ENCODE measurements around the gene VPS36. TPM values are rescaled to one million over a fixed set of nuclear protein-coding genes. Genes with fewer than 3 reads are reported as not detected.
"Not testable (repeated sequence)": the region's sequence is repeated elsewhere in the genome, so short reads cannot be mapped to it uniquely, and the experiment has no call there.

The VPS36 gene
- total RNA-seq, 1 donor from 2014 or later, result 55.2 TPM

DNA sequence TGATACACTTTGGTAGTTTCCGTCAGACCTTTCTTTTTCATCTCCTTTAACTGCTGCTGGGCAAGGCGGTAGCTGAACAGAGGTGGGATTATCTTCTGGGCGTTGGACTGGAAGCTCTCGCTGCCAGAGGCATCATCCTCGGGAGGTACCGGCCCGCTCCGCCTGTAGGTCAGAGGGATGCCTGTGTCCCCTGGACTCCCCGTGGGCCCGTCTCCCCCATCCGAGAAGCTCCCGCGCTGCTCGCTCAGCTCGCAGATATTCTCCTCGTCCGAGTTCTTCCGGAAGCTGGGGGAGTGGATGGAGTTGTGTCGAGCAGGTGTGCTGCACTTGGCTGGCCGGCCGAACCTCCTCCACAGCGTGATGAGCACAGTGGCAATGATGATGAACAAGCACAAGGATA, 72.1 kb downstream of the VPS36 start:
- Mint-ChIP-seq H3K27ac (no peak overlapping the region), H3K27me3 (ENCODE audit: low read depth) (no peaks in the 10 kb centered on the region), H3K4me1 (peaks cover 4% of the 10 kb centered on the region), H3K4me3 (no peak overlapping the region), H3K9me3 (no peaks in the 10 kb centered on the region), H3K36me3 (no peaks in the 10 kb centered on the region)
- DNase-seq (ENCODE audit: low spot score in 2 of 2, unreplicated experiment in 2 of 2), result no peak
- TF ChIP-seq, protein P1, sequence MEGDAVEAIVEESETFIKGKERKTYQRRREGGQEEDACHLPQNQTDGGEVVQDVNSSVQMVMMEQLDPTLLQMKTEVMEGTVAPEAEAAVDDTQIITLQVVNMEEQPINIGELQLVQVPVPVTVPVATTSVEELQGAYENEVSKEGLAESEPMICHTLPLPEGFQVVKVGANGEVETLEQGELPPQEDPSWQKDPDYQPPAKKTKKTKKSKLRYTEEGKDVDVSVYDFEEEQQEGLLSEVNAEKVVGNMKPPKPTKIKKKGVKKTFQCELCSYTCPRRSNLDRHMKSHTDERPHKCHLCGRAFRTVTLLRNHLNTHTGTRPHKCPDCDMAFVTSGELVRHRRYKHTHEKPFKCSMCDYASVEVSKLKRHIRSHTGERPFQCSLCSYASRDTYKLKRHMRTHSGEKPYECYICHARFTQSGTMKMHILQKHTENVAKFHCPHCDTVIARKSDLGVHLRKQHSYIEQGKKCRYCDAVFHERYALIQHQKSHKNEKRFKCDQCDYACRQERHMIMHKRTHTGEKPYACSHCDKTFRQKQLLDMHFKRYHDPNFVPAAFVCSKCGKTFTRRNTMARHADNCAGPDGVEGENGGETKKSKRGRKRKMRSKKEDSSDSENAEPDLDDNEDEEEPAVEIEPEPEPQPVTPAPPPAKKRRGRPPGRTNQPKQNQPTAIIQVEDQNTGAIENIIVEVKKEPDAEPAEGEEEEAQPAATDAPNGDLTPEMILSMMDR (IDR thresholded peaks at IDR 0.05; ENCODE audit: unreplicated experiment), result no peak

DNA sequence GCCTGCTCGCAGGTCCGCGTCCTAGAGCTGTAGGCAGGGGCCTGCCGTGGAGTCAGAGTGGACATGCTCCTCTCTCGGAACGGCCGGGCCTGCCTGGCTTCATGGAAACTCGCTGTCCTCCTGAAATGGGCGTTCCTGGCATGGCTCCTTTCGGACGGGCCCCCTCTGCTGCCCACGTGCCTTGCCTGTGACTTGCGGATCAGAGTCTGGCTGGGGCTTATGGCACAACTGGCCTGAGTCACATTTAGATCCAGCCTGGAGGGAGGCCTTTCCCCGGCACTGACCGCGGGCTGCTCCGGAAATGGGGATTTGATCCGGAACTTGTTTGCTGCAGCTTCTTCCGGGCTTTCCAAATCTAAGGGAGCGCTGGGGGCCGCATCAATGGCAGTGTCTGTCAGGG, 72.5 kb downstream of the VPS36 start:
- Mint-ChIP-seq H3K4me3 (no peak overlapping the region), H3K9me3 (no peaks in the 10 kb centered on the region)

DNA sequence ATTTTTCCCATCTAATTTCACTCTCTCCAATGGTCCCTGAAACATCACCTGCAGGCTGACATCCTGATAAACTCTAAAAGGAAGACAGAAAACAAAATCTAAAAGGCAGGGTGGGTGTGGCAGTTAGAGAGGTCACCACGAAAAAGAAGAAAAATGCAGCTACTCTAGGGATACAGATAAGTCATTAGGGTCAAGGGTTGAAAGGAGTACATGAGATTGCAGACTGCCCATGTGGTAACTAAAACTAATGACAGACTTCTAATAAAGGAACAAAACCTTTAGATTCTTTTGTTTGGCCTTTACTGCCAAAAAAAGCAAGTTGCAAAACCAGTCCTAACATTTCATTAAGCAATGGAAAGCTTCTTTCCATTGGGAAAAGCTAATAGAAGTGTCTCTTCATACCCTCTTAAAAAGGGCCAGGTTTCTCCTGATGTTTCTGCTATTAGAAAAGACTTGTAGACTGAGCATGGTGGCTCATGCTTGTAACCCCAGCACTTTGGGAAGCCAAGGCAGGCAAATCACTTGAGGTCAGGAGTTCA, 75.5 kb downstream of the VPS36 start:
- H3K36me3 Mint-ChIP-seq, result no peaks in the 10 kb centered on the region
- H3K27ac Mint-ChIP-seq, result no peak overlapping the region
- H3K9me3 Mint-ChIP-seq, result no peaks in the 10 kb centered on the region
- H3K27me3 Mint-ChIP-seq (ENCODE audit: low read depth), result no peaks in the 10 kb centered on the region
- TF ChIP-seq, protein P1 (IDR thresholded peaks at IDR 0.05; ENCODE audit: unreplicated experiment), result no peak
- H3K4me1 Mint-ChIP-seq, result peaks cover 4% of the 10 kb centered on the region
- DNase-seq (ENCODE audit: low spot score in 2 of 2, unreplicated experiment in 2 of 2), result no peak
- no peak overlapping the region for H3K4me3 Mint-ChIP-seq

More for the DNA sequence above, 72.5 kb downstream of the VPS36 start:
- no peaks in the 10 kb centered on the region for H3K27me3 Mint-ChIP-seq (ENCODE audit: low read depth)
- TF ChIP-seq, protein P1 (IDR thresholded peaks at IDR 0.05; ENCODE audit: unreplicated experiment), result no peak
- peaks cover 4% of the 10 kb centered on the region for H3K4me1 Mint-ChIP-seq
- no peak for DNase-seq (ENCODE audit: low spot score in 2 of 2, unreplicated experiment in 2 of 2)
- no peak overlapping the region for H3K27ac Mint-ChIP-seq
- H3K36me3 Mint-ChIP-seq, result no peaks in the 10 kb centered on the region

DNA sequence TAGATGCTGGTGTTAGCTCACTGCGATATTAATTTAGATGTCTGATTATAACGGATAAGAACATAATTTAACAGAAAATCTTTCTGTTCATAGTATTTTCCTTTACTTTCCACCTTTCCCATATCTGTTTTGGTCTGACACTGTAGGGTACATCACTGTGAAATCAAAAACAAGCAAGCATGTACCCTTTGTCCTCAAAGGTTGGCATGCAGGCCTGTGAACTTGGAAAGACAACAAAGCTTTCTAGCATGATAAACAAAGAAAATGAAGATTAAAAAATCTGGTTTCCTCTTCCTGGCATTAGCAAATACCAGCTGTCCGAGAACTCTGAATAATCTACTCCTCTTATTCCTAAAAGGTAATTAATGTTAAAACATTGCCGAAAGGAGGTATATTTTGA, 76.0 kb downstream of the VPS36 start:
- Mint-ChIP-seq H3K4me1 (peaks cover 4% of the 10 kb centered on the region), H3K27ac (no peak overlapping the region), H3K36me3 (no peaks in the 10 kb centered on the region), H3K27me3 (ENCODE audit: low read depth) (no peaks in the 10 kb centered on the region), H3K4me3 (no peak overlapping the region), H3K9me3 (no peaks in the 10 kb centered on the region)
- no peak for DNase-seq (ENCODE audit: low spot score in 2 of 2, unreplicated experiment in 2 of 2)
- TF ChIP-seq, protein P1 (IDR thresholded peaks at IDR 0.05; ENCODE audit: unreplicated experiment), result no peak

DNA sequence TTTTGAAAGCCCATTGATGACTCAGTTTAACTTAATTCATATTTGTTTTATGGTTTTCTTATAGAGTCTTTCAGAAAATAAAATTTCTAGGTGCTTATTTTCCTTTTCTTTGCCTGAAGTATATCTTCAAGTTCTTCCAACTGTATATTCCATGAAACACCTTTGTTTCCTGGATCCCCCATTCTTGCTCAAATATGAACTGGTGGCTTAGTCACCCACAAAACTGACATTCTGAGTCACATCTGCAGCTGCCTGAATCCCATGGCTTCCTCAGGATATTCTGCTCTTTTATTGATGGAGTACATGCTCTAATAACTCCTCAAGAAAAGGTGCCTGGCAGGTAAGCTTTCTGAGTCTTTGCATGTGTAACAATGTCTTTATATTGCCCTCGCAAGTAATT, 77.2 kb downstream of the VPS36 start:
- H3K27me3 Mint-ChIP-seq (ENCODE audit: low read depth); H3K4me1 Mint-ChIP-seq; H3K27ac Mint-ChIP-seq; H3K9me3 Mint-ChIP-seq; H3K4me3 Mint-ChIP-seq; DNase-seq (ENCODE audit: low spot score in 2 of 2, unreplicated experiment in 2 of 2); H3K36me3 Mint-ChIP-seq: not testable (repeated sequence)

DNA sequence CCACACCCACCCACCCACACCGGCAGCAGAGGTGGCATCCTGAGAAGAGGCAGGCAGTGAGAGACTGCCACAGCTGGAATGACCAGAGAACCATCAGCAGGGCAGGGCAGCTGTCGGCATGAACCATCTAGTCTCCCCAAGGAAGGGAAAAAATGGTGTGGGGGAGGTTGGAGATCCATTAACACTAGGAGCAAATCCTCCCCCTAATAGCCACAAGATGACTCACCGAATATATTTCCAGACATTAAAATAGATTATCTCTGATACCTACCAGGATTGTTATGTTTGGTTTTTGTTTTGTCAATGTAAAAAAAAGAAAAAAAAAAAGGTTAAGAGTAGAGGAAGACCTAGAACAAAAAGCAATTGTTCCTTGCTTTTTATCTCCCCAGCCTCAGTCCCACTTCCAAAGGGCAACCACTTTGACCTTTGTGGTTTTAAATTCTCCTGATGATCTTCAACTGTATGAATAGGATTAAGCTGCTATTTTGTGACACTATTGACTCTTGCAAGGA, 78.6 kb downstream of the VPS36 start:
- Mint-ChIP-seq H3K4me1 (peaks cover 4% of the 10 kb centered on the region), H3K27me3 (ENCODE audit: low read depth) (no peaks in the 10 kb centered on the region), H3K36me3 (no peaks in the 10 kb centered on the region), H3K9me3 (no peaks in the 10 kb centered on the region), H3K4me3 (no peak overlapping the region), H3K27ac (no peak overlapping the region)
- no peak for DNase-seq (ENCODE audit: low spot score in 2 of 2, unreplicated experiment in 2 of 2)
- TF ChIP-seq, protein P1 (IDR thresholded peaks at IDR 0.05; ENCODE audit: unreplicated experiment), result no peak

All from mesothelial cell of epicardium (in vitro differentiated cells).